Astrocyte (in vitro differentiated cells and primary cell): ENCODE measurements around the gene FAM120AOS. TPM values are rescaled to one million over a fixed set of nuclear protein-coding genes. Genes with fewer than 3 reads are reported as not detected.

Experiments used
- DNase-seq: peaks from one replicate; pipeline ENCODE4 v3.0.0-alpha.2; 2010; ENCODE audit warnings: low read depth
- FAIRE-seq: peaks from 2 replicates; lab custom pipeline; 2011; peaks lifted over from hg19 to GRCh38; lab: Jason Lieb, UNC
- H2AFZ ChIP-seq: 2 replicates; pipeline ENCODE4 v1.6.0; 2012; ENCODE audit warnings: low read depth, low read length, inconsistent platforms
- H3K27ac ChIP-seq: 2 replicates; pipeline ENCODE4 v1.5.1; 2011; ENCODE audit warnings: low read depth, low read length, inconsistent platforms
- H3K27me3 ChIP-seq: 2 replicates; pipeline ENCODE4 v1.6.0; 2011; ENCODE audit warnings: low read length, inconsistent platforms; ENCODE audit not compliant: insufficient read depth
- H3K36me3 ChIP-seq: 2 replicates; pipeline ENCODE4 v1.5.1; 2011; ENCODE audit warnings: low read length, inconsistent platforms; ENCODE audit not compliant: insufficient read depth
- H3K4me1 ChIP-seq: 2 replicates; pipeline ENCODE4 v1.5.1; 2011; ENCODE audit warnings: low read length, inconsistent platforms; ENCODE audit not compliant: insufficient read depth
- H3K4me2 ChIP-seq: 2 replicates; pipeline ENCODE4 v1.6.0; 2012; ENCODE audit warnings: low read length, inconsistent platforms
- H3K4me3 ChIP-seq: 2 replicates; pipeline ENCODE4 v1.5.1; 2011; ENCODE audit warnings: low read depth, mild to moderate bottlenecking, low read length, inconsistent platforms; ENCODE audit not compliant: insufficient read depth
- H3K79me2 ChIP-seq: 2 replicates; pipeline ENCODE4 v1.6.0; 2012; ENCODE audit warnings: mild to moderate bottlenecking, low read length, inconsistent platforms; ENCODE audit not compliant: insufficient read depth
- H3K9ac ChIP-seq: 2 replicates; pipeline ENCODE4 v1.6.0; 2012; ENCODE audit warnings: mild to moderate bottlenecking, low read length, inconsistent platforms
- H3K9me3 ChIP-seq: 2 replicates; pipeline ENCODE4 v1.5.1; 2012; ENCODE audit warnings: low read depth, mild to moderate bottlenecking, low read length, inconsistent platforms; ENCODE audit not compliant: insufficient read depth
- H4K20me1 ChIP-seq: 2 replicates; pipeline ENCODE4 v1.6.0; 2012; ENCODE audit warnings: low read length, inconsistent platforms; ENCODE audit not compliant: insufficient read depth
- H3K27ac Mint-ChIP-seq: one replicate; pipeline ENCODE4 v1.8.0; 2021; ENCODE audit warnings: mild to moderate bottlenecking, mixed read lengths; ENCODE audit not compliant: unreplicated experiment
- H3K27me3 Mint-ChIP-seq: one replicate; pipeline ENCODE4 v1.8.0; 2021; ENCODE audit warnings: low read depth, mixed read lengths; ENCODE audit not compliant: unreplicated experiment
- H3K36me3 Mint-ChIP-seq: one replicate; pipeline ENCODE4 v1.8.0; 2021; ENCODE audit warnings: low read depth, mixed read lengths; ENCODE audit not compliant: unreplicated experiment
- H3K4me1 Mint-ChIP-seq: one replicate; pipeline ENCODE4 v1.8.0; 2021; ENCODE audit warnings: low read depth, mixed read lengths; ENCODE audit not compliant: unreplicated experiment
- H3K4me3 Mint-ChIP-seq: one replicate; pipeline ENCODE4 v1.8.0; 2021; ENCODE audit warnings: mild to moderate bottlenecking, moderate library complexity, mixed read lengths; ENCODE audit not compliant: unreplicated experiment
- H3K9me3 Mint-ChIP-seq: one replicate; pipeline ENCODE4 v1.8.0; 2021; ENCODE audit warnings: mild to moderate bottlenecking, mixed read lengths; ENCODE audit not compliant: unreplicated experiment
- CTCF ChIP-seq: IDR thresholded peaks from 2 replicates; pipeline ENCODE4 v1.5.1; 2011; ENCODE audit warnings: low read depth, mild to moderate bottlenecking, inconsistent platforms, low read length, moderate library complexity; ENCODE audit not compliant: insufficient read depth
- EZH2 ChIP-seq: IDR thresholded peaks from 2 replicates; pipeline ENCODE4 v1.6.1; 2012; ENCODE audit warnings: mild to moderate bottlenecking, low read length, inconsistent platforms; ENCODE audit not compliant: insufficient read depth
- total RNA-seq: library from RNA; stranded (reverse); gene quantifications from 2 replicates; pipeline ENCODE4 v1.2.1, GENCODE V29; 2021

Gene FAM120AOS
- total RNA-seq, 1 donor from 2014 or later = 29.7 TPM

- no peaks in the 10 kb centered on the region for H3K4me1 ChIP-seq
- no peak overlapping the region for H3K4me3 ChIP-seq
- DNase-seq (no peak), FAIRE-seq (no peak)
- no peak for TF ChIP-seq CTCF
- no peak for TF ChIP-seq EZH2
- H2AFZ ChIP-seq = no peak overlapping the region
- Mint-ChIP-seq H3K27ac (no peak overlapping the region), H3K27me3 (no peaks in the 10 kb centered on the region), H3K4me1 (peaks cover 2% of the 10 kb centered on the region), H3K9me3 (peaks cover 2% of the 10 kb centered on the region), H3K36me3 (peaks cover 2% of the 10 kb centered on the region), H3K4me3 (no peak overlapping the region)
- no peaks in the 10 kb centered on the region for H3K9me3 ChIP-seq
- no peak overlapping the region for H3K27ac ChIP-seq
- no peaks in the 10 kb centered on the region for H3K27me3 ChIP-seq
- no peak overlapping the region for H3K4me2 ChIP-seq
- no peaks in the 10 kb centered on the region for H4K20me1 ChIP-seq
- H3K9ac ChIP-seq = no peak overlapping the region
- no peaks in the 10 kb centered on the region for H3K79me2 ChIP-seq
- no peaks in the 10 kb centered on the region for H3K36me3 ChIP-seq
Observed at GRCh38 chr9:93431539-93432105, 21.8 kb downstream of the FAM120AOS start.

- H3K27ac Mint-ChIP-seq = no peak overlapping the region
- FAIRE-seq = no peak
- no peaks in the 10 kb centered on the region for H3K27me3 Mint-ChIP-seq
- TF ChIP-seq EZH2 (no peak), CTCF (no peak)
- no peak overlapping the region for H3K4me3 ChIP-seq
- no peaks in the 10 kb centered on the region for H4K20me1 ChIP-seq
- H3K4me1 Mint-ChIP-seq = peaks cover 2% of the 10 kb centered on the region
- no peaks in the 10 kb centered on the region for H3K36me3 ChIP-seq
- H3K36me3 Mint-ChIP-seq = no peaks in the 10 kb centered on the region
- no peaks in the 10 kb centered on the region for H3K79me2 ChIP-seq
- H3K27me3 ChIP-seq = no peaks in the 10 kb centered on the region
- no peaks in the 10 kb centered on the region for H3K4me1 ChIP-seq
- no peak overlapping the region for H3K27ac ChIP-seq
- H2AFZ ChIP-seq = no peak overlapping the region
- no peak overlapping the region for H3K9ac ChIP-seq
- no peaks in the 10 kb centered on the region for H3K9me3 Mint-ChIP-seq
- no peaks in the 10 kb centered on the region for H3K9me3 ChIP-seq
- no peak overlapping the region for H3K4me2 ChIP-seq
- H3K4me3 Mint-ChIP-seq = no peak overlapping the region
- no peak for DNase-seq
Observed at GRCh38 chr9:93427655-93428379, 25.6 kb downstream of the FAM120AOS start.
